NB4 (cell line): ENCODE measurements around the gene AKR7A2.
"Not testable (repeated sequence)": the region's sequence is repeated elsewhere in the genome, so short reads cannot be mapped to it uniquely, and the experiment has no call there.

ENCODE experiments used
- DNase-seq: peaks from one replicate; pipeline ENCODE4 v3.0.0; 2010; ENCODE audit warnings: low read depth
- H3K4me3 ChIP-seq: one replicate; pipeline ENCODE4 v1.5.1; 2011; ENCODE audit warnings: mild to moderate bottlenecking, low read depth, low read length, moderate library complexity
- CTCF ChIP-seq: IDR thresholded peaks from one replicate; pipeline ENCODE4 v1.5.1; 2012; ENCODE audit warnings: low read depth, low read length
- MYC ChIP-seq: IDR thresholded peaks from 2 replicates; pipeline ENCODE4 v1.6.1; 2011; ENCODE audit warnings: low read depth, low read length
- POLR2A ChIP-seq: IDR thresholded peaks from 2 replicates; pipeline ENCODE4 v1.6.1; 2011; ENCODE audit warnings: mild to moderate bottlenecking; ENCODE audit not compliant: insufficient read length; ENCODE audit errors: extremely low read depth
- TF ChIP-seq, protein P1 (sequence below): IDR thresholded peaks from 2 replicates; pipeline ENCODE4 v1.6.1; 2011; ENCODE audit warnings: low read depth, low read length

The AKR7A2 gene

DNA sequence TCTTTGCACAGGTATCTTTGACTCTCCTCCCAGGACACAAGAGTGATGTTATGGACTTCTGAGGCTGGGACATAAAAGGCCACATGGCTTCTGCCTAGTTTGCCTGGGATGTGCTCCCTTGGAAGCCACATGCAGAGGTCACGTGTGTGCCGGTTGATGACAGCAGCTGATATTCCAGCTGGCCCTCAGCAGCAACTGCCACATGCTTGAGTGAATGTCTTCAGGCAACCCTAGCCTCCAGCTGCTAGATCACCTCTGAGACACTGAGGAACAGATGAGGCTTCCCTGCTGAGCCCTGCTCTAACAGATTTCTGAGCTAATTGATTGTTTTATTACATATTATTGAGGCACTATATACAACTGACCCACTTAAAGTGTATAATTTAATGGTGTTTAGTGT lies 11.7 kb downstream of the AKR7A2 start:
- no peak overlapping the region for H3K4me3 ChIP-seq
- TF ChIP-seq CTCF: no peak
- no peak for TF ChIP-seq POLR2A
- no peak for DNase-seq

DNA sequence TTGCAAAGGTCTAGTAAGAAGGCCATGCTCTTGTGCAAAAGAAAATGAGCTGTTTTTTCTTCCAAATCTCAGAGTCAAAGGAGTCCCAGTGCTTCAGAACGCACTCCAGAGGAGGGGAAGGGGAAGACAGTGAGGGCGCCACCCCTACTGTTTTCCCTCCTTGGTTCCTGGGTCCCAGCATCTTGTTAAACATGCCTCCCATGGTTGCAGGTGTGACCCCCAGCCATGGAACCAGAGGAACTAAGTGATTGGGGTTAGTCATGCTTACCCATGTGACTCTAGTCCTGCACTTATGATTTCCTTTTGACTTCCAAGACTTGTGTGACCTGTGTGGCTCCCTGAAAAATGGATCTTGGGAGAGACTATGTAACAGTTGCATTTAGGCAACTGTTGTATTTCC lies 17.3 kb downstream of the AKR7A2 start:
- H3K4me3 ChIP-seq: no peak overlapping the region
- no peak for TF ChIP-seq POLR2A
- DNase-seq: no peak

GRCh38 chr1:19289244-19289643 lies 22.7 kb downstream of the AKR7A2 start:
- H3K4me3 ChIP-seq: no peak overlapping the region
- DNase-seq: no peak
- TF ChIP-seq, protein P1, sequence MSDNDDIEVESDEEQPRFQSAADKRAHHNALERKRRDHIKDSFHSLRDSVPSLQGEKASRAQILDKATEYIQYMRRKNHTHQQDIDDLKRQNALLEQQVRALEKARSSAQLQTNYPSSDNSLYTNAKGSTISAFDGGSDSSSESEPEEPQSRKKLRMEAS: no peak
- no peak for TF ChIP-seq CTCF
- no peak for TF ChIP-seq POLR2A

DNA sequence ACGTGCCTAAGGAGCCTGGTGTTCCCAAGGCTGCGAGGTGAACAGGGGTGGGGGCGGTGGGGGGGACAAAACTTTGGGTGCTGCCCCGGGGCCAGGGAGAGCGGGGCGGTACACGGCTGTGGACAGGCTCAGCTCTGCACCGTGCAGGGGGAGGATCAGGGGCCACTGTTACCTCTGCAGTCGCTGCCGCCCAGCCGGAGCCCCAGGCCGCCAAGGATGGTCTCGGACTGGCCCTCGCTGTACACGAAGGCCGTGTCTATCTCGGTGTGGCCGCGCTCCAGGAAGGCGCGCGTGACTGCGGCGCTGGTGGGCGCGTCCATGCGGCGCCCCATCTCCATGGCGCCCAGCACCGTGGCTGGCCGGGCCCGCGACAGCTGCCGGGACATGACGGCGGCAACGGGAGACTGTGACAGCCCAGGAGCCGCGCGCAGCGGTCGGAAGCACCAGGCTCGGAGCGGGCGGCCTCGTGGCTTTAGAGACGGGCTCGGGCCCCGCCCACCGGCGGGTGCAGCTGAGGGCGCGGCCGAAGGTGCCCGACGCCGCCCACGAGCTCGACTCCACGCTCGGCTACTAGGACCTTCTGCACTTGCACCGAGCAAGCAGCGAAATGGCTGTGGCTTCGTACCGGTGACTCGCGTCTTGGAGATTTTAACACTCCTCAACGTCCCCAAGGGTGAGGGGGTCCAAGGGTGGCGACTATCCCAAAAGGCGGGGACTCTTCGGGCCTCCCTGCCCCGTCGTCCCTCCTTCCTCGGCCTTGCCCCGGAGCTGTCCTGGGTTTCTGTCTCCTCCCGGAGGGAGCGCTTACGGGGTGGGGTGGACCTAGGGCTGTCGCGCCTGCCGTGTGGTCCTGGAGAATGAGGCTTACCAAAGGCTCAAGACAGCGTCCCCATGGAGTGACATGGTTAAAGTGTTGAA lies 23.4 kb downstream of the AKR7A2 start, which contains the start of gene AKR7A3:
AKR7A3 (minus strand) TSS at position 447 of the 918 bp plus-strand sequence; CDS start at position 386, 61 bp downstream.
- peak; percentile 54 for DNase-seq
- not testable (repeated sequence) for H3K4me3 ChIP-seq

DNA sequence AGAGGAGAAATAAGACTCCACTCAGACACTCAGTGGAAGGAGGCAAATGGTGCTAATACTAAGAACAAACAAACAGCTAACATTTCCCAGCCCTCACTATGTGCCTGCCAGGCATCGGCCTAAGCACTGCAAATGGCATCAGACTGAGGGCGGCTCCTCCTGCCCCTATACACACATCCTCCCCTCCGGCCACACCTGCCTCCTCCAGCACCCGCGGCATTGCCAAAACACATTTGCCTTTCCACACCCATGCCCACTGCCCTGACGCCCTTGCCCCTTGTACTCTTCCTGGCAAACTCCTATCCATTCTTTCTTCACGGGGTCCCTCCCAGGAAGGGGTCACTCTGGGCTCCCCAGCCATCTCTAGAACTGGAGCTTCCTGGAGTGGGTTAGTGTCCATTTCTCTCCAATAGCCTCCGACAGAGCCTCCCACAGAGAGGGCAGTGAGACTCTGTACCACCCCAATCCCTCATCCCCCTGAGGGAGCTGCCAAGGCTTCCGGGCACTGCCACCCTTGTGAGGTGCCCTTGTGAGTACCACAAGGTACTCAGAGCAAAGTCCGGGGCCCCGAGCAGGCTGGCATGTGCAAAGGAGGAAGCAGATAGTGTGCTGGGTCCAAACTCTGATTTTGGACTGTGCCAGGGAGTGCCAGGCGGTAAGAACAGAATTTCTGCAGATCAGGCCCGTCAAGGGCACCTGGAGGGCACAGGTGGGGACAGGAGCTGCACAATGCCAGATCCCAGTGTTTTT lies 24.3 kb downstream of the AKR7A2 start:
- TF ChIP-seq MYC (no peak), CTCF (no peak), POLR2A (no peak)
- TF ChIP-seq, protein P1: no peak
- H3K4me3 ChIP-seq: no peak overlapping the region
- DNase-seq: no peak

- DNase-seq, H3K4me3 ChIP-seq: not testable (repeated sequence)
Measured at GRCh38 chr1:19285807-19286206, 26.1 kb downstream of the AKR7A2 start.

DNA sequence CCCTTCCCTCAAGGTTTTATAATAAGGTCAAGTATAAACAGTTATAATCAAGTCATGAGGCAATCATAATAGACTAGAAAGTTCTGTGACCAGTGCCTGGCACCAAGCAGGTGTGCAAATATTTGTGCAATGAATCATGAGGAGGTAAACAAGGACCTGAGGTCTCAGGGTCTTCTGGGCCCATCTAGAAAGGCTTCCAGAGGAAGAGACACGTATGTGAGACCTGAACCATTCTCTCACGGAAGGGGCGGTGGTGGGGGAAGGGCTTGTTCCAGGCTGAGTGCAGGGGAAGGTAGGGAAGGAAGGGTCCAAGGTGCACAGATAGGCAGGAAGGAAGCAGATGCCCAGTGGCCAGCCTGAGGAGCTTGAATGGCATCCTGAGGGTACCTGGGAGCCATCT lies 26.6 kb downstream of the AKR7A2 start:
- DNase-seq, H3K4me3 ChIP-seq: not testable (repeated sequence)

GRCh38 chr1:19284881-19285280 lies 27.1 kb downstream of the AKR7A2 start:
- no peak for DNase-seq
- no peak for TF ChIP-seq MYC
- H3K4me3 ChIP-seq: no peak overlapping the region

- no peak overlapping the region for H3K4me3 ChIP-seq
- no peak for TF ChIP-seq CTCF
- TF ChIP-seq, protein P1: no peak
- TF ChIP-seq POLR2A: no peak
- no peak for TF ChIP-seq MYC
- no peak for DNase-seq
Measured at GRCh38 chr1:19283891-19284290, 28.1 kb downstream of the AKR7A2 start.
